HG02840 (cell line): ENCODE measurements around the gene ERBB4.

Experiments used
- ATAC-seq: cut with Tn5 transposase; IDR thresholded peaks from one replicate; pipeline ENCODE4 v1.9.1; 2021; ENCODE audit warnings: mild to moderate bottlenecking, moderate library complexity, moderate number of reproducible peaks; ENCODE audit not compliant: unreplicated experiment, low FRiP score

ERBB4 gene

DNA sequence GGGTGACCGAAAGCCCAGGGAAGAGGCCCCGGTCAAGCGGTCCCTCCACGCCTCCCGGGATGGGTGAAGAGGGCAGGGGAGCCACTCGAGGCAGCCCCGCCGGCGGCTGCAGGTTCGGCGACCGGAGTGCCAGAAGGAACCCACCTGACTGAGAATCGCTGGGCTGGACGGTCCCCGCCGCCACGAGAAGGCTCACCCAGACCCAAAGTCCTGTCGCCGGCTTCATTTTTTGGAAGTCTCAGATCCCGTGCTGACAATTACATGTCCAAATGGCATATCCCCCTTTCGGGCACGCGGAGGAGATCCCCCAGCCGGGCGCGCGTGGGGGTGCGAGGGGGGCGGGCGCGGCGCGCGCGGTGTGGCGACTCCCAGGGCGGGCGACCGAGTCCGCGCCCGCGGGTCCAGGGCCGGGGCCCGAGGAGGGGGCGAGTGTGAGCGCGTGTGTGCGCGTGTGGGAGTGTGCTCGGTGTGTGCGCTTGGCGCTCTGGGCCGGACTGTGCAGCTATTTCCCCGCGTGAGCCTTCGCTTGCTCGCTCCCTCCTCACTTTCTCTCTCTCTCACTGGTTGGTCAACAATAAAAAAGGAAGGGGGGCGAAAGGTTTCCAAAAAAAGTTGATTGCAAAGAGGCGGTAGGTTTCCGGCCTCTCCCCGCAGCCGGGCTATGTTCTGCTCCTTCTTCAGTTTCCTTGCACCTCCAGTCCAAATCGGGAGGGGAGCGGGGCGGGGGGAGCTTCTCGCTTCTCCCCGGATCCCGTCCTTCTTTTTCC, at the start of gene ERBB4:
TSS of gene ERBB4 (minus strand) at position 498 of the 767 bp plus-strand sequence. CDS start at position 226, 272 bp downstream.
- no peak for ATAC-seq

- ATAC-seq, result no peak
Observed at GRCh38 chr2:212580117-212580516, 41.5 kb upstream of the ERBB4 start.

GRCh38 chr2:212556296-212556695, 17.7 kb upstream of the ERBB4 start:
- ATAC-seq, result no peak

GRCh38 chr2:212554233-212554632, 15.6 kb upstream of the ERBB4 start:
- ATAC-seq, result no peak

DNA sequence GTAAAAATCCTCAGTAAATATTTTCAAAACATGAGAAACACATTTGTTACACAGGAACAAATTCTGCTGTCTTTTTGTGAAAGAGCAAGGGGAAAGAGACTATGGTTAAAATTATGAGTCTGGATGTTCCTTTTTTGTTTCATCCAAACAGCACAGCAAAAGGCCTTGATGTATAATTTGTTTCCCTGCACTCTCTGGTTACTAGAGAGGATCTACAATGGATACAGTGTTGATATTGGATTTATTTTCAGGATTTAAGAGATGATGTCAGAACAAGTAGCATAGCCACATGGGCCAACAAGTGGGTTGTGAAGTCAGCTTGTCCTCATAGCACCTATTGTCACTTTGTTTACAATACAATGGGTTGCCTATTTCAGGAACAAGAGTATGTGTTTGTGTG, 11.3 kb upstream of the ERBB4 start:
- no peak for ATAC-seq

GRCh38 chr2:212549463-212549862, 10.9 kb upstream of the ERBB4 start:
- ATAC-seq, result no peak

- no peak for ATAC-seq
Observed at GRCh38 chr2:212548455-212548819, 9.8 kb upstream of the ERBB4 start.

DNA sequence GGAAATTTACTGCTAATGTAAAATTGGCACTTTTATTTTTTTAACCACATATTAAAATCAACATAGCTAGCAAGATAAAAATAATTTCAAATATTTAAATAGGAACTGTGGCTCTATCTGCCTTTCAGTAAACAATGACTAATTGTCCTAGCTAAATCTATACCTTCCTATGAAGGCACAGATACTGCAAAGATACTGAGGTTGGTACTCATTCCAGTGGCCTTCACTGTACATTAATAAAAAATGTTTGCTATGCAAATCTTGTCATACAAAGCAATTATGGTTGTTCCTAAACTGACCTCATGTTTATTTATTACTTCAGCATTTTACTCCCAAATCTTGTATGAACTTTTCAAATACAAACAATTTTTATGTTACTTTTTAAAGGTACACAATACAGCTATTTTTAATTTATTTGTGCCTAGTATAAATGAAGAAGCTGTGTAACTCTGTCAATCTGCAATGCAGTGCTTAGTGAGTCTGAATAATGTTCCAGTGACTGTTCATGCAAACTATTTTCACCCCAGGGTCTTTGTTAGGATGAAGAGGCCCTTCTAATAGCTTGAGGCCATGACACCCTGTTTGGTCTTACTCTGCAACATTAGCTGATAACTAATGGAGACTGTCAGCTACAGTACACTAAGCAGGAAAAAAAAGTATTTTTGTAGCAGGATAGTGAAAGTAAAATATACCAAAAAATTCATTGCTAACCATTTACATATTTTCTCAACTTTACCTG, 9.3 kb upstream of the ERBB4 start:
- ATAC-seq, result no peak

- no peak for ATAC-seq
Observed at GRCh38 chr2:212546669-212547068, 8.1 kb upstream of the ERBB4 start.

- no peak for ATAC-seq
Observed at GRCh38 chr2:212540341-212540740, 1.7 kb upstream of the ERBB4 start.

GRCh38 chr2:212539072-212539880, 674 bp upstream of the ERBB4 start:
- ATAC-seq, result no peak

DNA sequence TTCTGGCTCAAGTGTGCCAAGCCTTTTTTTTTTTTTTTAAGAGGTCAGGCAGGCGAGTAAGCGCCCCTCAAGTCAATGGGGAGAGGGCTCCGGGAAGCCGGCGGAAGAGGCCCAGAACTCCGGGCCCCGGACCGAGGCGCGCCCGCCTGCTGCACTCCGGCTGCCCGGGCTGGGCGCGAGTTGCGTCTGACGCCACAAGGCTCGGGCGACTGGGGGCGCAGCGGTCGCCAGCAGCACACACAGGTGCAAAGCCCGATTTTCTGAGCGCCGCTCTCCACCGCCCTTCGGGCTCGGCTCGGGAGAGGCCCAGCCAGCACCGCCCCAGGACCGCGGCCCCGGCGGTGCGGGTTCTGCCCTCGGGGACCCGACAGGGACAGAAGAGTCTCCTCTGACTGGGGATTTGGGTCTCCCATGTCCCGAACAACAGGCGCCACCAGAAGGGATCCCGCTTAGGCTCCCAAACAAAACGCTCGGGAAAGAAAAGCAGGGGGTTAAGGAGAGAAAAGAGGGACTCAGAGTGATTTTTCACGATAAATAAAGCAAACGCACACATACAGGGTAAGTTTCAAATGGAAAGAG, 787 bp downstream of the ERBB4 start:
- no peak for ATAC-seq

DNA sequence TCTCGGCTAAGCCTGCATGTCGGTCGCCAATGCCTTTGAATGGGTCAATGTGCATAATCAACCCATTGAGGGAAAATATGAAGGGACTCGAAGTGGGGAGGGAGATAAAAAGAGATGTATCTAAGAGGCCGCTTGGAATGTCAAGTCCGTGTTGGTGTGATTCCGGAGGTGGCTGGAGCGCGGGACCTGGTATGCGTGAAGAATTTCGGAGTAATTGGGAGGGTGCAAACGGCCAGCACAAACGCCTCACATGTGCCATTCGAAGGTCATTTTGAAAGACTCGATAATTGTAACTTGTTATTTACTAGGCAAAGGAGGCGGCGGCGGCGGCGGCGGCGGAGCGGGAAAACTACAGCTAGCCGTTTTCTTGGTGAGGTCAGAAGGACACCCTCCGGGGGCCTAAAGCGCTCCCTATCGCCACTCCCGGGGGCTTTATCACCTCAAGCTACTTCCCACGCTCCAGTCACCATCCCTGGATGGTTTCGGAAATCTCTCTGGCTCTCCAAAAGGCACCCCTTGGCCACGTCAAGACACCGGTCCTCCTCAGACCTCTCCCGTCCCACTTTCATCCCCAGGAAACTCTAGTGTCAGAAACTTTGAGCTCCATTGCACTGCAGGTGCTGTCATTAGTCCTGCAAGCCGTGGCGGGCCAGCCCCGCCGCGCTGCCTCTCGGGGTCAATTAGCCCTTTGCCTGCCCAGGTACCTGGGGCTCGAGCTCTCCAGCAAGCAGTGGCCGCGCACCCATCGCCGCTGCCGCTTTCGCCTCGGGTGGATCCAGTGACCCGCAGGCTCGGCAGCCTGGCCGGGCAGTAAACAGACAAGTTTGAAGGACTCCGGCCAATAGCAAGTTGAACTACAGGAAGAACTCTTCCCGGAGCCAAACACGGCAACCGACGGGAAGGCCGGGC, 1.5 kb downstream of the ERBB4 start:
- no peak for ATAC-seq

DNA sequence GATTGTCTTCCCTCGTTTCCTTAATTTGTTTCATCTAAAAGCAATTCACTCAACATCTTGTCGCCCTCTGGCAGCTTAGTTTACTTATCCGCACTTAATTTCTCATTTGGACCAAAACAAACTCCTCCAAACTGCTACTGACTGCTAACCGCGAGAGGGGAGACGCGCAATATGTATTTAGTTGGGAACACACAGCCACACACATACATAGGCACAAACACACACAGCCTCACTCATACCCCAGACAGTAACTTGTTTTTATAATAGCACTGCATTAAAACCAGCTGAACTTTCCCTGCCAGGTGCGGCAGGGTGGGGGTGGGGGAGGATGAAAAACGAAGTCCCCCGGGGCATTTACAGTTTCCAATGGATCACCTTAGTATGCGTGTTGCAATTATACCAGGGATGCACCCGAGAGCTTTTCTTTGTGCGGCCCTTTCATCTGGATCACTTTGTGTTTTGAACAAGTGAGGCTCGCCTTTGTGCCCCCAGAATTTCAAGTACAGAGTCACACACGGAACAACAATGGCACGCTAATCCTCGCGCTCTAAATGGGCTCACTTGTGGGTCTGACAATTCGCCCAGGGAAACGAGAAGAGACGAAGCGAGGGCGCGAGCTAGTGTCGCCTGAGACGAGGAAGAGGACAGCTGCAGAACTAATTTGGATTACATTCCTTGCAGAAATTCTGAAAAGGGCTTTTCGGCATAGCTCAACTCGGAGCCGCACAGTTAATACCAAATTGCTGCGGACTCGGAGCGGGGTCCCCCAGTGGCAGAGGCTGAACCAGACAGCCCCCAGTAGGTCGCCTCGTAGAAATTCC, 2.4 kb downstream of the ERBB4 start:
- ATAC-seq, result no peak

- ATAC-seq, result no peak
Observed at GRCh38 chr2:212534336-212534735, 4.3 kb downstream of the ERBB4 start.

DNA sequence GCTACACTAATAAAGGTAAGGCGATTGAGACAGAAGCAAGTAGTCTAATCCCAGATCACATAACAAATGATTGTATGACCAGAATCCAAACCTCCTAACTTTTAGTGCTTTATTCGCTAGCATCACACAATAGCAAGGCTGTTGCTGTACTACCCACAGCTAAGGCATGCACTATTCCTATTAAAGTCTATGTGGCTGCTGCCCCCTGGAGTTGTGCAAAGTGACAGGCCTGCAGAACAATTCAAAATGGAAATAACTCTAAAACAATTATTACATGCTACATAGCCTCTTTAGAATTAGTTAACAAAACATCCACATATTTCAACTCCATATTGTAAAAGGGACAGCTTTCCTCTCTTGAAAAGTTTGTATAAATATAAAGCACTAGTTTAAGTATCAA, 6.0 kb downstream of the ERBB4 start:
- ATAC-seq, result no peak

- ATAC-seq, result no peak
Observed at GRCh38 chr2:212532087-212532486, 6.5 kb downstream of the ERBB4 start.

GRCh38 chr2:212531499-212531898, 7.1 kb downstream of the ERBB4 start:
- no peak for ATAC-seq

GRCh38 chr2:212530991-212531390, 7.6 kb downstream of the ERBB4 start:
- ATAC-seq, result no peak
